Tibial nerve (tissue), 4 donors: ENCODE results near the gene CDC42SE2. TPM values are rescaled to one million over a fixed set of nuclear protein-coding genes. Genes with fewer than 3 reads are reported as not detected.
"Not testable (repeated sequence)": the region's sequence is repeated elsewhere in the genome, so short reads cannot be mapped to it uniquely, and the experiment has no call there.

Experiments
- DNase-seq, 2 donors: peaks; one replicate each; pipeline ENCODE4 v3.0.0-alpha.2; 2019; ENCODE audit warnings: low spot score in 2 of 2
- H3K27ac ChIP-seq, 4 donors: fragments of 200-600 bp; sonication (generic) in 3 of 4; one replicate each; pipeline ENCODE4 v1.5.1; 2017 to 2019; ENCODE audit warnings: mild to moderate bottlenecking in 1 of 4
- H3K27me3 ChIP-seq, 2 donors: fragments of 200-600 bp; sonication (generic) in 1 of 2; one replicate each; pipeline versions ENCODE4 v1.5.1 to v1.6.0; 2017 to 2019
- H3K36me3 ChIP-seq, 3 donors: fragments of 200-600 bp; sonication (generic); one replicate each; pipeline ENCODE4 v1.5.1; 2018 to 2019
- H3K4me1 ChIP-seq, 4 donors: fragments of 200-600 bp; sonication (generic) in 3 of 4; one replicate each; pipeline ENCODE4 v1.5.1; 2017 to 2019
- H3K4me3 ChIP-seq, 4 donors: fragments of 200-600 bp; sonication (generic) in 3 of 4; one replicate each; pipeline ENCODE4 v1.5.1; 2017 to 2019; ENCODE audit warnings: mild to moderate bottlenecking in 1 of 4, moderate library complexity in 1 of 4
- H3K9me3 ChIP-seq, 4 donors: fragments of 200-600 bp; sonication (generic) in 3 of 4; one replicate each; pipeline ENCODE4 v1.5.1; 2017 to 2019
- CTCF ChIP-seq, 5 experiments: fragments of 200-600 bp in 3 of 5; fragments of 450-650 bp in 2 of 5; sonication (generic) in 3 of 5; IDR thresholded peaks; one replicate each; pipeline ENCODE4 v1.5.1; 2016 to 2019; ENCODE audit warnings: antibody characterized with exemption in 5 of 5, mild to moderate bottlenecking in 3 of 5, moderate library complexity in 2 of 5
- EP300 ChIP-seq, 2 donors: sonication (generic); formaldehyde crosslinking; IDR thresholded peaks; one replicate each; pipeline ENCODE4 v1.6.1; 2017; ENCODE audit warnings: antibody characterized with exemption in 2 of 2, mild to moderate bottlenecking in 1 of 2
- POLR2A ChIP-seq, 2 donors: fragments of 450-650 bp; IDR thresholded peaks; one replicate each; pipeline ENCODE4 v1.6.1; 2017; ENCODE audit warnings: antibody characterized with exemption in 2 of 2, mild to moderate bottlenecking in 2 of 2, moderate library complexity in 2 of 2
- WGBS, 2 donors: methylation state at CpG; one replicate each; pipeline ENCODE4 v1.1.5; 2018; 5-methylcytosine and 5-hydroxymethylcytosine counted together
- total RNA-seq, 4 donors: library from RNA; depleted of rRNA; stranded (reverse); fragments of >200 nt; gene quantifications; one replicate each; pipeline ENCODE4 v1.1.0, GENCODE V29; 2016

Gene CDC42SE2
- total RNA-seq, 4 donors from 2014 or later = 23.1 to 31.8 (median 28.0) TPM

GRCh38 chr5:131379723-131380122 lies 115.9 kb downstream of the CDC42SE2 start:
- H3K27me3 ChIP-seq = no peaks in the 10 kb centered on the region
- H3K36me3 ChIP-seq = no peaks in the 10 kb centered on the region
- peaks cover 0 to 62% (median 28%) of the 10 kb centered on the region in 4 donors for H3K4me1 ChIP-seq
- no peaks in the 10 kb centered on the region for H3K9me3 ChIP-seq
- no peak for DNase-seq
- TF ChIP-seq CTCF (IDR thresholded peaks at IDR 0.05) (no peak), POLR2A (IDR thresholded peaks at IDR 0.05) (no peak), EP300 (IDR thresholded peaks at IDR 0.05) (no peak)
- WGBS, 2 donors = 52 to 54% methylated on average over 7 of the region's 7 CpGs
- H3K4me3 ChIP-seq = no peak overlapping the region
- H3K27ac ChIP-seq = peak overlapping the region in 3 of 4 donors; percentile 51 to 70 (median 58)

DNA sequence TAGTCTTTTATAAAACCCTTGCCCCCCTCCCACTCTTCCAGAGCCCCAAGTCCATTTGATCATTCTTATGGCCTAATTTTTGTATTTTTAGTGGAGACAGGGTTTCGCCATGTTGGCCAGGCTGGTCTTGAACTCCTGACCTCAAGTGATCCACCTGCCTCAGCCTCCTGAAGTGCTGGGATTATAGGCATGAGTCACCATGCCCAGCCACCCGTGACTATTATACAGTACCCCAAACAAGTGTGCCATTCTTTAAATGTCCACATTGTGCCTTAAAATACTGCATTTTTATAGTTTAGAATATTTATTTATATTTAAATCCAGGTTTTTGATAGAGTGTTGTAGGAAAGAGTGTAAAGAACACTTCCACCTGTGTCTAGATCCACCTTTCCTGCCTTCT lies 116.4 kb downstream of the CDC42SE2 start:
- H3K36me3 ChIP-seq, H3K27me3 ChIP-seq, DNase-seq, H3K4me3 ChIP-seq, H3K9me3 ChIP-seq: not testable (repeated sequence)
- WGBS, 2 donors = 72 to 87% methylated on average over 2 of the region's 2 CpGs
- H3K4me1 ChIP-seq = peaks cover 0 to 65% (median 27%) of the 10 kb centered on the region in 4 donors
- peak overlapping the region in 3 of 4 donors; percentile 51 to 70 (median 58) for H3K27ac ChIP-seq

- H3K27ac ChIP-seq = peak overlapping the region in 2 of 4 donors; percentile 58 to 70
- peaks cover 0 to 61% (median 27%) of the 10 kb centered on the region in 4 donors for H3K4me1 ChIP-seq
- H3K9me3 ChIP-seq = no peaks in the 10 kb centered on the region
- WGBS, 2 donors = 80 to 93% methylated on average over 4 of the region's 4 CpGs
- no peak overlapping the region for H3K4me3 ChIP-seq
- TF ChIP-seq EP300 (IDR thresholded peaks at IDR 0.05) (no peak), CTCF (IDR thresholded peaks at IDR 0.05) (no peak), POLR2A (IDR thresholded peaks at IDR 0.05) (no peak)
- no peak for DNase-seq
- H3K27me3 ChIP-seq = no peaks in the 10 kb centered on the region
- H3K36me3 ChIP-seq = peaks cover 0 to 7% (median 2%) of the 10 kb centered on the region in 3 donors
Measured at GRCh38 chr5:131381021-131381420, 117.2 kb downstream of the CDC42SE2 start.

GRCh38 chr5:131381777-131382176 lies 117.9 kb downstream of the CDC42SE2 start:
- H3K27ac ChIP-seq = no peak overlapping the region

DNA sequence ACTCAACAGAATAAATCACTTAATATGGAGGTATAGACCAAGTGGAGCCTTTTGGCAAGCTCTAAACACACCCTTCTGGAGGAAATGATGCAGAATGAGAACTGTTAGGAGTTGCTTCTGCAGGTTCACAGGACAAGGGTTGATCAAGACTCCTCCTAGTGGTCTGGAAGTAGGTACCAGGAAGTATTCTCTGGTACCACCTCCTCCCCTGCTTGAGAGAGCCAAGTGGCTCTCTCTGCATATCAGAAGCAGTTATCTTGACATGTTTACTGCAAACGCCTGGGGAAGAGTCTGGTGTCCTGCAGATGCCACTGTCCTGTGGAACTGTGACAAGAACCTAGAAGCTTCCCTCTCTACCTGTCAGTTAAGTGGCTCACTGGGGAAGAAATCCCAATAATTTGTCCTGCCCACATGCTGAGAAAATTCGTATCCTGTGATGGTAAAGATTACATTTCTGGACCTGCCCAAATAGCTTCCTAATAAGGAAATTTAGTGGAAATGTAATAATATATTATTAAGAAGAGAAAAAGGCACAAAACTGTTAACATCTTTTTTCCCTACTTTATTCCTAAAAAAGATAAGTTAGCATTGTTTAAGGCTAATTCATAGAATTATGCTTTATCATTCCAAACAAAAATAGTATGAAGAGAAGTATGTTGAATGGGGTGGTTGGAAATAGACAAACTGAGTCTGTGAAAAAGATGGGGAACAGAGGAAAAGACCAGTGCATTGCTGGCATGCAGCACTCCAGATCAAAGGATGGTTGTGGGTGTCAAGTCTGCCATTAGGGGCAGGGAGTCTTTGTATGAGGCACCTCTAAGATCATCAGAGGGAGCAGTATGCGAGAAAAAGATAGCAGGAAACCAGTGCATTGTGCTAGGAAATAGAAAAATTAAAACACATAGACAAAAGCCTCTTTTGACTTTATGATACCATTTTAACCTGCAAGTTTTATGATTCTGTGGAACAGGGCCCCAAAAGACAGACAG lies 118.8 kb downstream of the CDC42SE2 start:
- 75 to 76% methylated on average over 3 of the region's 3 CpGs for WGBS, 2 donors
- no peaks in the 10 kb centered on the region for H3K9me3 ChIP-seq
- peaks cover 0 to 56% (median 23%) of the 10 kb centered on the region in 4 donors for H3K4me1 ChIP-seq
- no peak overlapping the region for H3K4me3 ChIP-seq
- no peak overlapping the region for H3K27ac ChIP-seq
- TF ChIP-seq EP300 (IDR thresholded peaks at IDR 0.05) (no peak), CTCF (IDR thresholded peaks at IDR 0.05) (peak in 3 of 5 experiments; percentile 18 to 32 (median 30)), POLR2A (IDR thresholded peaks at IDR 0.05) (no peak)
- peaks cover 0 to 22% (median 8%) of the 10 kb centered on the region in 3 donors for H3K36me3 ChIP-seq
- no peaks in the 10 kb centered on the region for H3K27me3 ChIP-seq
- DNase-seq = no peak

More at GRCh38 chr5:131381777-131382176, 117.9 kb downstream of the CDC42SE2 start:
- TF ChIP-seq EP300 (IDR thresholded peaks at IDR 0.05) = no peak
- TF ChIP-seq CTCF (IDR thresholded peaks at IDR 0.05) = no peak
- no peak for TF ChIP-seq POLR2A (IDR thresholded peaks at IDR 0.05)
- no peak overlapping the region for H3K4me3 ChIP-seq
- H3K36me3 ChIP-seq = peaks cover 0 to 13% (median 8%) of the 10 kb centered on the region in 3 donors
- peaks cover 0 to 61% (median 26%) of the 10 kb centered on the region in 4 donors for H3K4me1 ChIP-seq
- H3K9me3 ChIP-seq = no peaks in the 10 kb centered on the region
- no peaks in the 10 kb centered on the region for H3K27me3 ChIP-seq
- 91 to 98% methylated on average over 2 of the region's 2 CpGs for WGBS, 2 donors
- no peak for DNase-seq
